H1 (cell line): ENCODE results near the gene BCL2.

ENCODE experiments used
- CREB1 ChIP-seq: IDR thresholded peaks from 2 replicates; pipeline ENCODE4 v1.6.1; 2012; ENCODE audit warnings: inconsistent platforms
- EZH2 ChIP-seq: fragments of 200-600 bp; sonication (generic); IDR thresholded peaks from 2 replicates; pipeline ENCODE4 v1.7.1; 2012; ENCODE audit warnings: low read depth, mild to moderate bottlenecking, moderate library complexity, low read length, inconsistent platforms; ENCODE audit not compliant: severe bottlenecking
- JUND ChIP-seq: IDR thresholded peaks from 2 replicates; pipeline ENCODE4 v1.6.1; 2011; ENCODE audit warnings: mild to moderate bottlenecking, improper control_type of control experiment, low read length
- POLR2A ChIP-seq, 2 experiments: IDR thresholded peaks; 1 replicate in 1 of 2; 2 replicates in 1 of 2; pipeline ENCODE4 v1.6.1; 2011; ENCODE audit warnings: low read depth in 2 of 2, low read length in 2 of 2, mild to moderate bottlenecking in 2 of 2; ENCODE audit errors: control extremely low read depth in 1 of 2
- RBBP5 ChIP-seq: IDR thresholded peaks from 2 replicates; pipeline ENCODE4 v1.7.1; 2012; ENCODE audit warnings: low read depth, mild to moderate bottlenecking, inconsistent platforms, low read length, moderate library complexity, borderline replicate concordance
- SUZ12 ChIP-seq: fragments of 200-600 bp; sonication (generic); IDR thresholded peaks from 2 replicates; pipeline ENCODE4 v1.6.1; 2012; ENCODE audit warnings: mild to moderate bottlenecking, inconsistent platforms, low read length, moderate library complexity, mixed read lengths
- TF ChIP-seq, protein P1 (sequence below), 3 experiments: IDR thresholded peaks; 1 replicate in 2 of 3; 2 replicates in 1 of 3; pipeline versions ENCODE4 v1.5.1 to v1.6.1; 2011; ENCODE audit warnings: low read length in 3 of 3, mild to moderate bottlenecking in 3 of 3, inconsistent platforms in 2 of 3, low read depth in 1 of 3, moderate library complexity in 1 of 3; ENCODE audit not compliant: insufficient read depth in 1 of 3; ENCODE audit errors: control extremely low read depth in 1 of 3
- TF ChIP-seq, protein P2 (sequence below): IDR thresholded peaks from 2 replicates; pipeline ENCODE4 v1.6.1; 2012; ENCODE audit warnings: inconsistent platforms

DNA sequence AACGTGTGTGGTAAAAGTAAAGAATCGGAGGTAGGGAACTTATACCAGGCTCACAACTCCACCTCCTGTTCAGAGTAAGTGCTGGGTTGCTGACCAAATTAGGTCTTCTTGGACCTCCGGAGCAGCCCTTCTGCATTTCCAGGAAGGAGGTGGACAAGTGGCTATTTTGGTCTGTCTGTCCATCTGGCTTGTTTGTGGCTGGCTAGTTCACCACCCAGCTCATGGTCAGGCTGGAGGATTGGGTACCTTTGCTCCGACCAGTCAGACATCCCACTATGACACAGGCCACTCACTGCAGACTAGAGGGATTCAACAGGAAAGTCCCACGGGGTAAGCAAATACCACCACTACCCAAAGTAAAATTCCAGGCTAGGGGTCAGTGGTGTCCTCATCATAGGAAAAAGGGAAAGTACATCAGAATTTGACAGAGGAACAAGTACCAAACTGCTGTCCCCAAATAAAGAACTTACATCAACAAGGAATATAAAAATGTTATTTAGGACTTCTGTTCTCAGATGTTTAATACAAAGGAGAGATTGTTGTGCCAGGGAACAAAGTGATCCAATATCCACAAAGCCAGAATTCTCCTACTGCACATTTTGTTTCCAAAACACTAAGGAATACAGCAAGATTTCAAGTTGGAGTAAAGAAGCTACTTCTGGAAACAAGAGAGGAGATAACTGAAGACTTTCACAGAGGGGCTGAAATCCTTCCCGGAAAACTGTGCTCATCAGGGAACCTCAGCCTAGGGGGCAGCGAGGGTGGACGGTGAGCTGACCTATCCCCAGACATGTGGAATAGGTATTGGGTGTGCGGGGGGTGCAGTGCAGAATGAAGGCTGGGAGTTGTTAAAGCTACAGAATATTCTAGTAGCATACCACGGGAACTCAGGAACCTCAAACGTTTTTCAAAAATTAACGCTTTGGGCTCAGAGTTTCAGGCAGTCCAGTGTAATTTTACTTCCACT, 56.9 kb downstream of the BCL2 start:
- TF ChIP-seq, protein P1, sequence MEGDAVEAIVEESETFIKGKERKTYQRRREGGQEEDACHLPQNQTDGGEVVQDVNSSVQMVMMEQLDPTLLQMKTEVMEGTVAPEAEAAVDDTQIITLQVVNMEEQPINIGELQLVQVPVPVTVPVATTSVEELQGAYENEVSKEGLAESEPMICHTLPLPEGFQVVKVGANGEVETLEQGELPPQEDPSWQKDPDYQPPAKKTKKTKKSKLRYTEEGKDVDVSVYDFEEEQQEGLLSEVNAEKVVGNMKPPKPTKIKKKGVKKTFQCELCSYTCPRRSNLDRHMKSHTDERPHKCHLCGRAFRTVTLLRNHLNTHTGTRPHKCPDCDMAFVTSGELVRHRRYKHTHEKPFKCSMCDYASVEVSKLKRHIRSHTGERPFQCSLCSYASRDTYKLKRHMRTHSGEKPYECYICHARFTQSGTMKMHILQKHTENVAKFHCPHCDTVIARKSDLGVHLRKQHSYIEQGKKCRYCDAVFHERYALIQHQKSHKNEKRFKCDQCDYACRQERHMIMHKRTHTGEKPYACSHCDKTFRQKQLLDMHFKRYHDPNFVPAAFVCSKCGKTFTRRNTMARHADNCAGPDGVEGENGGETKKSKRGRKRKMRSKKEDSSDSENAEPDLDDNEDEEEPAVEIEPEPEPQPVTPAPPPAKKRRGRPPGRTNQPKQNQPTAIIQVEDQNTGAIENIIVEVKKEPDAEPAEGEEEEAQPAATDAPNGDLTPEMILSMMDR (IDR thresholded peaks at IDR 0.05; ENCODE audit: control extremely low read depth in 1 of 3, insufficient read depth in 1 of 3, low read depth in 1 of 3, low read length in 3 of 3), result no peak
- TF ChIP-seq RBBP5, result no peak
- TF ChIP-seq POLR2A (IDR thresholded peaks at IDR 0.05; ENCODE audit: control extremely low read depth in 1 of 2, low read depth in 2 of 2, low read length in 2 of 2), result no peak
- no peak for TF ChIP-seq CREB1
- TF ChIP-seq, protein P2, sequence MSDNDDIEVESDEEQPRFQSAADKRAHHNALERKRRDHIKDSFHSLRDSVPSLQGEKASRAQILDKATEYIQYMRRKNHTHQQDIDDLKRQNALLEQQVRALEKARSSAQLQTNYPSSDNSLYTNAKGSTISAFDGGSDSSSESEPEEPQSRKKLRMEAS, result no peak
- TF ChIP-seq SUZ12, result no peak
- no peak for TF ChIP-seq JUND
- TF ChIP-seq EZH2, result no peak
